ENCODE results near the gene CXCL8.

CXCL8 gene

GRCh38 chr4:73763877-73764276 lies 23.5 kb downstream of the CXCL8 start:
- TF ChIP-seq POLR2AphosphoS5 (IDR thresholded peaks at IDR 0.05; ENCODE audit: low read depth, low read length) (no peak), TAF1 (IDR thresholded peaks at IDR 0.05; ENCODE audit: borderline replicate concordance, insufficient read depth, low read length) (no peak), FOXP2 (optimal IDR thresholded peaks at IDR 0.05; ENCODE audit: borderline replicate concordance, extremely low read depth, extremely low read length, insufficient read depth) (no peak), SIN3A (IDR thresholded peaks at IDR 0.05; ENCODE audit: borderline replicate concordance, insufficient read depth, low read length) (no peak)
- TF ChIP-seq, protein P1, sequence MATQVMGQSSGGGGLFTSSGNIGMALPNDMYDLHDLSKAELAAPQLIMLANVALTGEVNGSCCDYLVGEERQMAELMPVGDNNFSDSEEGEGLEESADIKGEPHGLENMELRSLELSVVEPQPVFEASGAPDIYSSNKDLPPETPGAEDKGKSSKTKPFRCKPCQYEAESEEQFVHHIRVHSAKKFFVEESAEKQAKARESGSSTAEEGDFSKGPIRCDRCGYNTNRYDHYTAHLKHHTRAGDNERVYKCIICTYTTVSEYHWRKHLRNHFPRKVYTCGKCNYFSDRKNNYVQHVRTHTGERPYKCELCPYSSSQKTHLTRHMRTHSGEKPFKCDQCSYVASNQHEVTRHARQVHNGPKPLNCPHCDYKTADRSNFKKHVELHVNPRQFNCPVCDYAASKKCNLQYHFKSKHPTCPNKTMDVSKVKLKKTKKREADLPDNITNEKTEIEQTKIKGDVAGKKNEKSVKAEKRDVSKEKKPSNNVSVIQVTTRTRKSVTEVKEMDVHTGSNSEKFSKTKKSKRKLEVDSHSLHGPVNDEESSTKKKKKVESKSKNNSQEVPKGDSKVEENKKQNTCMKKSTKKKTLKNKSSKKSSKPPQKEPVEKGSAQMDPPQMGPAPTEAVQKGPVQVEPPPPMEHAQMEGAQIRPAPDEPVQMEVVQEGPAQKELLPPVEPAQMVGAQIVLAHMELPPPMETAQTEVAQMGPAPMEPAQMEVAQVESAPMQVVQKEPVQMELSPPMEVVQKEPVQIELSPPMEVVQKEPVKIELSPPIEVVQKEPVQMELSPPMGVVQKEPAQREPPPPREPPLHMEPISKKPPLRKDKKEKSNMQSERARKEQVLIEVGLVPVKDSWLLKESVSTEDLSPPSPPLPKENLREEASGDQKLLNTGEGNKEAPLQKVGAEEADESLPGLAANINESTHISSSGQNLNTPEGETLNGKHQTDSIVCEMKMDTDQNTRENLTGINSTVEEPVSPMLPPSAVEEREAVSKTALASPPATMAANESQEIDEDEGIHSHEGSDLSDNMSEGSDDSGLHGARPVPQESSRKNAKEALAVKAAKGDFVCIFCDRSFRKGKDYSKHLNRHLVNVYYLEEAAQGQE (IDR thresholded peaks at IDR 0.05; ENCODE audit: insufficient read depth in 1 of 2, low read depth in 2 of 2, low read length in 2 of 2) = no peak

DNA sequence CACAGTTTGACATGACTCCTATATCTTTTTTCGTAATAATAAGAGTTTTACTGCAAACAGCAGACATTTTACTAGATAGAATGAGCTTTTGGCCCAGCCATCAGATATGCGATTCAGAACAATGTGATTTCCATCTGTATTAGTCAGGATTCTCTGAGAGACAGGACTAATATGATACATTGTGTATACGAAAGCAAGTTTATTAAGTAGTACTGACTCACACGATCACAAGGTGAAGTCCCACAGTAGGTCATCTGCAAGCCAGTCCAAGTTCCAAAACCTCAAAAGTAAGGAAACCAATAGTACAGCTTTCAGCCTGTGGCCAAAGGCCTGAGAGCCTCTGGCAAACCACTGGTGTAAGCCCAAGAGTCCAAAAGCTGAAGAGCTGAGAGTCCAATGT lies 24.1 kb downstream of the CXCL8 start:
- no peak for TF ChIP-seq POLR2AphosphoS5 (IDR thresholded peaks at IDR 0.05; ENCODE audit: low read depth, low read length)
- no peak for TF ChIP-seq TAF1 (IDR thresholded peaks at IDR 0.05; ENCODE audit: borderline replicate concordance, insufficient read depth, low read length)
- no peak for TF ChIP-seq SIN3A (IDR thresholded peaks at IDR 0.05; ENCODE audit: borderline replicate concordance, insufficient read depth, low read length)
- TF ChIP-seq, protein P1 (IDR thresholded peaks at IDR 0.05; ENCODE audit: insufficient read depth in 1 of 2, low read depth in 2 of 2, low read length in 2 of 2) = no peak
- TF ChIP-seq FOXP2 (optimal IDR thresholded peaks at IDR 0.05; ENCODE audit: borderline replicate concordance, extremely low read depth, extremely low read length, insufficient read depth) = no peak

- TF ChIP-seq FOXP2 (optimal IDR thresholded peaks at IDR 0.05; ENCODE audit: borderline replicate concordance, extremely low read depth, extremely low read length, insufficient read depth) (no peak), POLR2AphosphoS5 (IDR thresholded peaks at IDR 0.05; ENCODE audit: low read depth, low read length) (no peak), TAF1 (IDR thresholded peaks at IDR 0.05; ENCODE audit: borderline replicate concordance, insufficient read depth, low read length) (no peak), SIN3A (IDR thresholded peaks at IDR 0.05; ENCODE audit: borderline replicate concordance, insufficient read depth, low read length) (no peak)
- TF ChIP-seq, protein P1 (IDR thresholded peaks at IDR 0.05; ENCODE audit: insufficient read depth in 1 of 2, low read depth in 2 of 2, low read length in 2 of 2) = no peak
Measured at GRCh38 chr4:73765296-73765695, 24.9 kb downstream of the CXCL8 start.

DNA sequence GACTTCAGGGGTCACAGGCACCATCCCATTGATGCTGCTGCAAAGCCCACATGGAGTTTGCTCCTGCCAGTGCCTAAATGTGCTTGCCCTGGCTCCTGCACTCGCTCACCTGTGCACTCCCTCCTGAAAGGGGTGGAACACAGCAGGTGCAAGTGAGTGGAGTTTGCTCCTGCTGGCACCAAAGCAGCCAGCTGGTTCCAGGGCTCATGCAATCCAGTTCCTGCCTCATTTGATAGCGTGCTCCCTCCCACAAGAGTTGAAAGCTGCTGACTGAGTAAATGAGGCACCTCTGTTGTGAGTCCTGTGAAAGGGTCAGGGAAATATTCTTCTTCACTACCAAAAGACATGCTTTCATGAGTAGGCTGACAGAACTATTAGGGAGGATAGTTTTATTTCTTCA lies 30.5 kb downstream of the CXCL8 start:
- TF ChIP-seq POLR2AphosphoS5 (IDR thresholded peaks at IDR 0.05; ENCODE audit: low read depth, low read length) (no peak), FOXP2 (optimal IDR thresholded peaks at IDR 0.05; ENCODE audit: borderline replicate concordance, extremely low read depth, extremely low read length, insufficient read depth) (no peak), TAF1 (IDR thresholded peaks at IDR 0.05; ENCODE audit: borderline replicate concordance, insufficient read depth, low read length) (no peak), SIN3A (IDR thresholded peaks at IDR 0.05; ENCODE audit: borderline replicate concordance, insufficient read depth, low read length) (no peak)
- TF ChIP-seq, protein P1 (IDR thresholded peaks at IDR 0.05; ENCODE audit: insufficient read depth in 1 of 2, low read depth in 2 of 2, low read length in 2 of 2) = no peak

GRCh38 chr4:73772363-73772762 lies 32.0 kb downstream of the CXCL8 start:
- TF ChIP-seq TAF1 (IDR thresholded peaks at IDR 0.05; ENCODE audit: borderline replicate concordance, insufficient read depth, low read length) (no peak), POLR2AphosphoS5 (IDR thresholded peaks at IDR 0.05; ENCODE audit: low read depth, low read length) (no peak), SIN3A (IDR thresholded peaks at IDR 0.05; ENCODE audit: borderline replicate concordance, insufficient read depth, low read length) (no peak), FOXP2 (optimal IDR thresholded peaks at IDR 0.05; ENCODE audit: borderline replicate concordance, extremely low read depth, extremely low read length, insufficient read depth) (no peak)
- TF ChIP-seq, protein P1 (IDR thresholded peaks at IDR 0.05; ENCODE audit: insufficient read depth in 1 of 2, low read depth in 2 of 2, low read length in 2 of 2) = no peak
